Right renal pelvis (tissue), 4 donors: Measurements from ENCODE around the gene MFSD11. TPM values are rescaled to one million over a fixed set of nuclear protein-coding genes. Genes with fewer than 3 reads are reported as not detected.
A peak's percentile ranks its signal among the peaks of the same experiment; 100 is the strongest.
"Not testable (repeated sequence)": the region's sequence is repeated elsewhere in the genome, so short reads cannot be mapped to it uniquely, and the experiment has no call there.

Experiments used
- DNase-seq, 4 donors: peaks; one replicate each; pipeline ENCODE4 v3.0.0-alpha.2; 2013; ENCODE audit warnings: low read depth in 4 of 4, low spot score in 3 of 4, missing footprints in 1 of 4
- polyA plus RNA-seq, 4 donors: library from polyadenylated mRNA; unstranded; fragments of 120-200 nt; gene quantifications; one replicate each; pipeline ENCODE4 v1.2.1, GENCODE V29; 2013; ENCODE audit not compliant: insufficient read length in 4 of 4

Gene MFSD11
- polyA plus RNA-seq, 4 donors, result 24.4 to 28.3 (median 26.6) TPM

DNA sequence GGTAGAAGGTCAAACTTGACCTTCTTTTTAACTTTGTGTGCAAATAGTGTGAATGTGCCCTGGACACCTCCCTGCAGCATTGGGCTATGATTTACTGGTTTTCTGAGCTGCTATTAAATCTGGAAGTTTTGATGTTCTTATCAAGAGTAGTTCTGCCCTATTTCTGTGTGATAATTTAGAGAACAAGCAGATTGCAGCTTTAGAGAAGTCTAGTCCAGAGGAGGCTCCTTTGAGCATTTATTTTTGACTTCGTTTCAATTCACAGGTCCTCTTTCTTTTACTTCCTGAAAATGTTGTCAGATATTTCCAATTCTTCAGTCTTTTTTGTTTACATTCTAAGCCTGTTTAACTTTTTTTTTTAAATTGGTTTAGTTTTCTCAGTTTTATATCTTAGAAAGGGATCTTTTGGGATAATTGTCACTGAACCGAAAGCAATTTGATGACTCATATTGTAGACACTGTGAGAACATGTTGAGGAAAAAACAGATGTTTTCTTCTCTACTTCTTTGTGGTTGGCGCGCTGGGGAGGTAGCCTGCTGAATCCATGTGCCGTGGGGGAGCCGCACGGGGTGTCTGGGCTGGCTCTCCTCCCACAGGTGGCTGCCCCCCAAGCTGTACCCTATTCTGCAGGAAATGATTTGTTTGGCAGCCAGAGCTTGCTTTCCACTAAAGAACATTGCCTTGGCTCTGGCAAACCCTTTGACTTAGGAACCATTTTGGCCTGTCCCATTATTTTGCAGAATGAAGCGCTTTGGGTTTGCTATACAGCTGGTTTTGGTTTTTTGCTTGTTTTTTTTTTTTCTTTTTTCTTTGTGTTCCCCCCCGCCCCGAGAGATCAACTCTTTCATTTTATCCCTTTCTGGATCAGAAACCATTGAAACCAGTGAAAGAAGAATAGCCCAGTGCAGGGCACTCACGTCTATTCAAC is 53.4 kb downstream of the MFSD11 start:
- DNase-seq, result no peak

DNA sequence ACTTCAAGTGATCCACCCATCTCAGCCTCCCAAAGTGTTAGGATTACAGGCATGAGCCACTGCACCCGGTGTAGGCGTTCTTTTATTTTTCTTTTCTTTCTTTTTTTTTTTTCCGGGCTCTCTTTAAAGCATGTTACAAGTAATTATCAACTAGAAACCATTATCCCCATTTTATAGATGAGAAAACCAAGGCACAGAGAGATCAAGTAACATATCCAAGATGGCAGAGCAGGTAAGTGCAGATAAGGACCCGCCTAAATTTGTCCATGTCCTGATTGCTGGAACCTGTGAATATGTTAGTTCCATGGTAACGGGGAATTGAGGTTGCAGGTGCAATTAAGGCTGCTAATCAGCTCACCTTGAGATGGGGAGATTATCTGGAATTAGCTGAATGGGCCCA is 54.4 kb downstream of the MFSD11 start:
- DNase-seq, result no peak

DNA sequence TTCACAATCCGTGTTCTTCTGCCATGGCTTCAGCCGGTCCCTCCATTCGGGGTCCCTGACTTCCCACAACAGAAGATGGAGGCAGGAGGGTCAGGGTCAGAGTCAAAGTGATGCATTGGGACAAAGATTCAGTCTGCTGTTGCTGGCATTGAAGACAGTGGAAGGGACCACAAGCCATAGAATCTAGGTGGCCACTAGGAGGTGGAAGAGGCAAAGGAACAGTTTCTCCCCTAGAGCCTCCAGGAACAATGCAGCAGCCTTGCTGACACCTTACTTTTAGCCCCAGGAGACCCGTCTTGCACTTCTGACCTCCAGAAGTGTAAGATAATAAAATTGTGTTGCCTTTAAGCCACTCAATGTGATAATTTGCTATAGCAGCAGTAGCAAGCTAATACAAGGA is 55.9 kb downstream of the MFSD11 start:
- no peak for DNase-seq

DNA sequence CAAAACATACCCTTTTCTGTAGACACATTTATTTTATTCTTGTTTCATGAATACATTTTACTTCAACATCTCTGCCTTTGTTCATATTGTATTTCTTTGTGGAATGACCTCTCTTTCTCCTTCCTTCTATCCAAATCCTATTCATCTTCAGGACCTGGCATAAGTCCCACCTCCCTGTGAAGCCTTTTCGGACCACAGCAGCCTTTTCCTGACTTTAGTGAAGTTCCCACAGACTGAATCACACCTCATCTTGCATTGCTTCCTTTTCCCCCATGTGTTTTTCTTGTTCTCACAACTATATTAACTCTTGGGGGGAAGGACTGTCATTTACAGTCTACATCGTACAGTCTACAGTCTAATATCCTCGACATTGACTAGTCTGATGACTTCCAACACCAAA is 58.2 kb downstream of the MFSD11 start:
- no peak for DNase-seq

DNA sequence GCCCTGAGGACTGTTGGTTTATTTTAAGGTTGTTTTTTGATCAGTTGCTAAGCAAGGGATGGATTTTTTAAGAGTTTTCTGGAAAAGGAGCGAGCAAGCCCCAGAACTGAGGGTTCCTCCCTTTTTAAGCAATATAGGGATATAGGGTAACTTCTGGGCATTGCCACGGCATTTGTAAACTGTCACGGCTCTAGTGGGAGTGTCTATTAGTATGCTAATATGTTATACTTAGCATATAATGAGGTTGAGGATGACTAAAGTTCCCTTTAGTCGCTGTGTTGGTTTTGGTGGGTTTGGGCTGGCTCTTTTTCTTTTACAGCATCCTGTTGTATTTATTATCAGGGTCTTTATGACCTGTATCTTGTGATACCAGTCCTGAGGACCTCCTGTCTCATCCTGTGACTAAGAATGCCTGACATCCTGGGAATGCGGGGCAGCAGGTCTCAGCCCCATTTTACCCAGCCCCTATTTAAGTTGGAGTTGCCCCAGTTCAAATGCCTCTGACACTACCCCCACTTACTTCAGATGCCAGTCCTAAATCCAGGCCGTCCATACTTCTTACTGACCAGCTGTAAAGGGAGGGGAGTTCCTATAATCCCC is 59.4 kb downstream of the MFSD11 start:
- DNase-seq, result no peak

DNA sequence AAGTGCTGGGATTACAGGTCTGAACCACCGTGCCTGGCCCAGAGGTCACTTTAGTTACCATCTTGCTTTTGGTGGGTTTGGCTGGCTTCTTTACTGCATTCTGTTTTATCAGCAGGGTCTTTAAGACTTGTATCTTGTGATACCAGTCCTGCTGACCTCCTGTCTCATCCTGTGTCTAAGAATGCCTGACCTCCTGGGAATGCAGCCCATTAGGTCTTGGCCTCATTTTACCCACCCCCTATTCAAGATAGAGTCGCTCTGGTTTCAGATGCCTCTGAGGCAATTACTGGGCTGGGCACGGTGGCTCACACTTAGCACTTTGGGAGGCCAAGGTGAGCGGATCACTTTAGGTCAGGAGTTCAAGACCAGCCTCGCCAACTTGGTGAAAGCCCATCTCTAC is 63.8 kb downstream of the MFSD11 start:
- DNase-seq, result no peak

DNA sequence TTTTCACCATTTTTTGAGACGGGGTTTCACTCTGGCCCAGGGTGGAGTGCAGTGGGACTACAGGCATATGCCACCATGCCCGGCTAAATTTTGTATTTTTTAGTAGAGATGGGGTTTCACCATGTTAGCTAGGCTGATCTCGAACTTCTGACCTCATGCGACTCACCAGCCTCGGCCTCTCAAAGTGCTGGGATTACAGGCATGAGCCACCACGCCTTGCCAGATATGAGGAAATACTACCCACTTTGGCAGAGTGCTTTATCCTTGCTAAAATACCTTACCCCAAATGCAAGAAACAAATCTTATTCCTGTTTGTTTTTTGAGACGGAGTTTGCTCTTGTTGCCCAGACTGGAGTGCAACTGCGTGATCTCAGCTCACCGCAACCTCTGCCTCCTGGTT is 67.4 kb downstream of the MFSD11 start:
- no peak for DNase-seq

DNA sequence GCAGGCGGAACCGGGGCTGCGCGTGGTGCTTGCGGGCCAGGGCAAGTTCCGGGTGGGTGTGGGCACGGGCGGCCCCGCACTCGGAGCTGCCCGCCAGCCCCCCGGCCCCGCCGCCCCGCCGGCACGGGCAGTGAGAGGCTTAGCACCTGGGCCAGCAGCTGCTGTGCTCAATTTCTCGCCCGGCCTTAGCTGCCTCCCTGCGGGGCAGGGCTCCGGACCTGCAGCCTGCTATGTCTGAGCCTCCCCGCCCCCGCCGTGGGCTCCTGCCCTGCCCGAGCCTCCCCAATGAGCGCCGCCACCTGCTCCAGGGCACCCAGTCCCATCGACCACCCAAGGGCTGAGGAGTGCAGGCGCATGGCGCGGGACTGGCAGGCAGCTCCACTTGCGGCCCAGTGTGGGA is 68.2 kb downstream of the MFSD11 start:
- not testable (repeated sequence) for DNase-seq

DNA sequence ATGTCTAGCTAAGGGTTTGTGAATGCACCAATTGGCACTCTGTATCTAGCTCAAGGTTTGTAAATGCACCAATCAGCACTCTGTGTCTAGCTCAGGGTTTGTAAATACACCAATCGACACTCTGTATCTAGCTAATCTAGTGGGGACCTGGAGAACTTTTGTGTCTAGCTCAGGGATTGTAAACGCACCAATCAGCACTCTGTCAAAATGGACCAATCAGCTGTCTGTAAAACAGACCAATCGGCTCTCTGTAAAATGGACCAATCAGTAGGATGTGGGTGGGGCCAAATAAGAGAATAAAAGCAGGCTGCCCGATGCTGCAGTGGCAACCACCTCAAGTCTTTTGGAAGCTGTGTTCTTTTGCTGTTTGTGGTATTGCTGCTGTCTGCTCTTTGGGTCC is 68.8 kb downstream of the MFSD11 start:
- not testable (repeated sequence) for DNase-seq

DNA sequence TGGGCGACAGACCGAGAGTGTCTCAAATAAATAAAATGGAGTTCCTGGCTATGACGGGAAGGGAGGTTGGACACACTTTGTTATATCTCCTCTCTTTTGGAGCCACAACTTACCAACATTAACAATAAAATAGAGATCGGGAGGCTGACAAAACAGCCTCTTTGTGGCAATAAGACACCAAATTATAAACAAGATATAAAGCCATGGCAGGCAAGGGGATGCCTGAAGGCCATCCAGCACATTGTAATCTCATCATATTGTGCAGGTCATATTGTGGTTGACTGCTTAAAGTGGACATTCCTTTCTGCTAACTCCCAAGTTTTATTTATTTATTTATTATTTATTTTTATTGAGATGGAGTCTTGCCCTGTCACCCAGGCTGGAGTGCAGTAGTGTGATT is 70.4 kb downstream of the MFSD11 start:
- no peak for DNase-seq

DNA sequence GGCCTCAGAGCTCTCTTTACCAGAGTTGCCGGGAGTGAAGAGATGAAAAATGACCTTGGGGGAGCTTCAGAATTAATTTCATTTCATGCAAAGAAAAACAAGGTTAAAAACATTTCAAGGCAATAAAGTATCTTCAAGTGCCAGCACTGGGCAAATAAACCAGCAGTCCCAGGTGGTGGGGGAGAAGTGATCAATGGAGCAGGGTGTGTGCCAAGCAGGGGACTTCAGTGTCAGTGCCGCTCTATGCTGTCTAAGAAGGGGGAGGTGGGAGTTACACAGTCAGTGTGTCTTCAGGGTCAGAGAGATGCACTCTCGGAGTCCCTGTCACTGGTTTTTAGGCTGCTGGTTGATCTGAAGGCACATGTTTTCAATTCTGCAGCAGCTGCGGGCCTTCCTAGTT is 73.0 kb downstream of the MFSD11 start:
- DNase-seq, result no peak

DNA sequence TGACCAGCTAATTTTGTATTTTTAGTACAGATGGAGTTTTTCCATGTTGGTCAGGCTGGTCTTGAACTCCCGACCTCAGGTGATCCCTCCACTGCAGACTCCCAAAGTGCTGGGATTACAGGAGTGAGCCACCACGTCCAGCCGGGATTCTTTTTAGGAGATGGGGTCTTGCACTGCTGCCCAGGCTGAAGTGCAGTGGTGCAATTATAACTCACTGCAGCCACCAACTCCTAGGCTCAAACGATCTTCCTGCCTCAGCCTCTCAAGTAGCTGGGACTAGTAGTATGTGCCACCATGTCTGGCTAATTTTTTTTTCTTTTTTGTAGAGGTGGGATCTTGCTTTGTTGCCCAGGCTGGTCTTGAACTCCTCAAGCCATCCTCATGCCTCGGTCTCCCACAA is 73.9 kb downstream of the MFSD11 start:
- no peak for DNase-seq

DNA sequence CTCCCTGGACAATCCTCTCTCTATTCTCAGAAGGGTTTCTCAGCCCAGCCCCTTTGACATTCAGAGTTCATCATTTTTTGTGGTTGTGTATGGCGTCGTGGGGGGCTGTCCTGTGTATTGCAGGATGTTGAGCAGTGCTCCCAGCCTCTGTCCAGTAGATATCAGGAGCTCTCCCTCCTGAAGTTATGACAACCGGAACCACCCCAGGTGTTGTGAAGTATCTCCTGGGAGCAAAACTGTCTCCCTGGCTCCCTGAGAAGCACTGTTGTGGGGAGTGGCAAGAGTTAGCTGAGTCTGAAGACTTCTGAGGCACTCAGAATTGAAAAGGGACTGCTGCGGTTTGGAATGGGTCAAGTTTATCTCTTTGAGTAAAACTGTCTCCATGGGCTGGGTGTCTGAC is 74.3 kb downstream of the MFSD11 start:
- DNase-seq, result no peak

DNA sequence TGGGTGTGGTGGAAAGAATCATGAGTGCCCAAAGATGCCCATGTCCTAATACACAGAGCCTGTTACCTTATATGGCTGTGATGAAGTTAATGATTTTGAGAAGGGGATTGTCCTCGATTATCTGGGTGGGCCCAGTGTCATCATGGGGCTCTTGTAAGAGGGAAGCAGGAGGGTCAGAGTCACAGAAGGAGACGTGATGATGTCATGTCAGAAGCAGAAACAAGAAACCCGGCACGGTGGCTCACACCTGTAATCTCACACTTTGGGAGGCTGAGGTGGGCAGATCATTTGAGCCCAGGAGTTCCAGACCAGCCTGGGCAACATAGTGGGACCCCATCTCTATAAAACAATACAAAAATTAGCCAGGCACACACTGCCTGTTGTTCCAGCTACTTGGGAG is 75.0 kb downstream of the MFSD11 start:
- DNase-seq, result no peak

DNA sequence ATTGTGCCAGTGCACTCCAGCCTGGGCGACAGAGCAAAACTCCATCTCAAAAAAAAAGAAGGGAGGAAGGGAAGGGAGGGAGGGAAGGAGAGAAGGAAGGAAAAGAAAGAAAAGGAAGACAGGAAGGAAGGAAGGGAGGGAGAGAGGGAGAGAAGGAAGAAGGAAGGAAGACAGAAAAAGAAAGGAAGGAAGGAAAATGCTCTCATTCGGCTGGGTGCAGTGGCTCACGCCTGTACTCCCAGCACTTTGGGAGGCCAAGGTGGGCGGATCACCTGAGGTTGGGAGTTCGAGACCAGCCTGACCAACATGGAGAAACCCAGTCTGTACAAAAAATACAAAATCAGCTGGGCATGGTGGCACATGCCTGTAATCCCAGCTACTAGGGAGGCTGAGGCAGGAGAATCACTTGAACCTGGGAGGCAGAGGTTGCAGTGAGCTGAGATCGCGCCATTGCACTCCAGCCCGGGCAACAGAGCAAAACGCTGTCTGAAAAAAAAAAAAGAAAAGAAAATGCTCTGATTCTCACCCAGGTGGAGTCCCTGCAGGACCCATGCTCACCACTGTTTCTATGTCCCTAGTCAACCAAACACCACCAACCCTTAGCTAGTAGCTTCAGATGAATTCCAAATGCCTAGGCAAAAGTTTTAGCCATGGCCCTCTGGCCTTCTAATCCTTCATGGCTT is 78.1 kb downstream of the MFSD11 start:
- not testable (repeated sequence) for DNase-seq

DNA sequence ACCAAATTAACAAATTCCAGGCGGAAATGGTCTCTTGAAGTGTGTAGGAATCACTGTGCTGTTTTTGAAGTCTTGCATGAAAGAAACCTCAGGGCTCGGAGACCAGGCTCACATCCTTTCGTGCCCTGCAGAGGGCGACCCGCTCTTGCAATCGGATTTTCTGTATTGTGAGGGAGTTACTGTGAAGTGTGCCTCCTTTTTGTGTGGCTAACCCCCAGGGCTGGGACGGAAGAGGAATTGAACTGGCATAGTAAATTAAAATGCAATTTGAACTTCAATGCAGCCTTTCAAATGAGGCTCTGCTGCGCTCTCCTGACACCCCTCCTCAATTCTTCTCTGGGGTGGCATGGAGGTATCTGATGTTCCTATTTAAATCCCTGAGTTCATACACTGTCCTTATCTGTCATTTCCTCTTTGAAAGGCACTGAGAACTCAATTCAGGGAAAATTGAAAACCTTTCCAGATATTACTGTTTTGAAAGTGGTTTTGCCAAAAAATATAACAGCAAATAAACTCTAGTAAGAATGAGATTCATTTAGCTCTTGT is 78.7 kb downstream of the MFSD11 start:
- no peak for DNase-seq

DNA sequence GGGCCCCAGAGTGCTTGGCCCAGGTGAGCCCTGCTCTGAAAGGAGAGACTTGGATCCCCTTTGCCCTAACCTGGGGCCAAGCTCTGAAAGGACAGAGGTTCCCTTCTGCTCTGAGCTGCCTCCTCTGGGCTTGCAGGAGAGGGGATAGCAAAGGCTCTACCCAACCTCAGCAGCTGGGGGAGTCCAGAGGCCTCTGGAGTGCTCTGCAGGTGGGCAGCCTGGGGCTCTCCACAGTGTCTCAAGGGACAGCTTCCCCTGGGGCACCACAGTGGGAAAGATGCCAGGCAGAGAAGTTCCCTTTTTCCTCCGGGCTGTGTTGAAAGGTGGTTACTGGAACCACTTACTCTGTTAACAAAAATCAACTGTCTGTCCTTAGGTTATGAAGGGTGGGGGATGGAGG is 82.1 kb downstream of the MFSD11 start:
- DNase-seq, result no peak

DNA sequence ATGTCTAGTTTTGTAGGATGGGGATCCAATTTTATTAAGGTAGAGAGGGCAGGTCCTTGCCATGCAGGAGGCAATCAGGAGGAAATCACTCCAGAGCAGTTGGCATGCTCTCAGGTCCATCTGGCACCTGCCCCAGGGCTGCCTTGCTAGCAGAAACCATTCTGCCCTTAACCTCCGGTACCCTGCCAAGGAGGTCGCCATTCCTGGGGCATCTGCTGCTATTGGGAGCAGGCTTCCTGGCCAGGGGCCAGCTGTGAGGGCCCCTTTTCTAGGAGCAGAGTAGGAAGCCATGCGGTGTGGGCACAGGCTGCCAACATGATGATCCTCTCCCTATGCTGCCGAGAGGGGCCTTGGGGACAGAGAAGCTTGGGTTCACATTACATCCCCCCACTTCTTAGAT is 82.6 kb downstream of the MFSD11 start:
- DNase-seq, result no peak

DNA sequence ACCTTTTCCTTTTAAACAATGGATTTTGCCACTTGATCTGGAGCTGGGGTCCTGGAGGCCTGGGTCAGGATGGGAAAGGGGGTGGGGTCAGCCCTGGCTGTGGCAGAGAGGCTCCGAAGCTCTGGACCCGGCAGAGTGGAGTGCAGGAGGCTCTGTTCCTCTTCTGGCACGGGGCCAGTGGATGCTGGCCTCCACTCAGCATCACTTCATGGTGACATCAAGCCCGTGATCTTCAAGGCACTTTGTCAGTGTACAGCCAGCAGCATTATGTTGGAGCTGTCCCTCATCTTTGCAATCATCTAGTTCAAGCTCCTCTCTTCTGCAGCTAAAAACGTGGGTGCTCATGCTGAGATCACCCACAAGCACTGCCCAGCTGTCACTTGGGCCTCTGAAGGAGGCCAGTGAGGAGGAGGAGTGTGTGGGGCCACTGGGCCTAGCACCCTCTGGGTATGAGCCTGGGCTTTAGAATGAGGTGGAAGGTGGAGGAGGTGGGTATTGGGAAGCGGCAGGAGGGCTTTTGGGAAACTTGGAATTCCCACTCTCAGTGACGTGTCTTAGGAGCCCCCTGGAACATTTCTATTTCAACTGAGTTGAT is 84.4 kb downstream of the MFSD11 start:
- DNase-seq, result no peak

DNA sequence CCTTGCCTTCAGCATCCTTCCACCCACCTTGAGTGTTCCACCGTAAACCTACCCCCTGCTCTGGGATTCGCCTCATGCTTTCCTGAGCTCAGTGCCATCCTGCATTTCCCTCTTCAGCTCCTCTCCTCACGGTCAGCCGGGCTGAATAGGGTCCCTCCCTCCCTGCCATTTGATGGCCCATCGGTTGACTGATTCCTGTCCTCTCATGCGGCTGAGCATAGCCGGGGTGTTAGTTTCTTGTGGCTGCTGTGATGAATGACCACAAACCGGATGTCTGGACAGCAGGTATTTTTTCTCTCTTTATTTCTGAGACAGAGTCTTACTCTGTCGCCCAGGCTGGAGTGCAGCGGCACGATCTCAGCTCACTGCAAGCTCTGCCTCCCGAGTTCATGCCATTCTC is 86.2 kb downstream of the MFSD11 start:
- peak in 1 of 4 donors; percentile 65 for DNase-seq
